Suppressor macrophage (primary cell): Measurements from ENCODE around the gene GREB1L.
"Not testable (repeated sequence)": the region's sequence is repeated elsewhere in the genome, so short reads cannot be mapped to it uniquely, and the experiment has no call there.

Experiments
- DNase-seq, 4 experiments: peaks; one replicate each; pipeline ENCODE4 v3.0.0-alpha.2; 2020 to 2022

GREB1L gene

GRCh38 chr18:21369146-21369545 lies 127.1 kb downstream of the GREB1L start:
- no peak for DNase-seq

- not testable (repeated sequence) for DNase-seq
These were observed 127.6 kb downstream of the GREB1L start for GRCh38 chr18:21369597-21369996.

- no peak for DNase-seq
These were observed 141.0 kb downstream of the GREB1L start for GRCh38 chr18:21383031-21383430.

- no peak for DNase-seq
These were observed 144.7 kb downstream of the GREB1L start for GRCh38 chr18:21386523-21387240.

GRCh38 chr18:21387886-21388285 lies 145.9 kb downstream of the GREB1L start:
- DNase-seq, result no peak

GRCh38 chr18:21389283-21389682 lies 147.3 kb downstream of the GREB1L start:
- no peak for DNase-seq

- DNase-seq, result no peak
These were observed 147.9 kb downstream of the GREB1L start for GRCh38 chr18:21389903-21390302.

GRCh38 chr18:21391074-21391673 lies 149.1 kb downstream of the GREB1L start:
- DNase-seq, result no peak

- DNase-seq, result no peak
These were observed 152.0 kb downstream of the GREB1L start for GRCh38 chr18:21393986-21394385.

- DNase-seq, result no peak
These were observed 156.1 kb downstream of the GREB1L start for GRCh38 chr18:21398121-21398520.

GRCh38 chr18:21402272-21402671 lies 160.2 kb downstream of the GREB1L start:
- no peak for DNase-seq

- no peak for DNase-seq
These were observed 162.4 kb downstream of the GREB1L start for GRCh38 chr18:21404426-21404825.

GRCh38 chr18:21406116-21406515 lies 164.1 kb downstream of the GREB1L start:
- no peak for DNase-seq

GRCh38 chr18:21408681-21409080 lies 166.6 kb downstream of the GREB1L start:
- DNase-seq, result no peak

GRCh38 chr18:21433436-21433835 lies 191.4 kb downstream of the GREB1L start:
- DNase-seq, result no peak

- peak in 1 of 4 experiments; percentile 11 for DNase-seq
These were observed 197.4 kb downstream of the GREB1L start for GRCh38 chr18:21439431-21439846.

GRCh38 chr18:21441670-21442069 lies 199.6 kb downstream of the GREB1L start:
- no peak for DNase-seq

- DNase-seq, result no peak
These were observed 201.9 kb downstream of the GREB1L start for GRCh38 chr18:21443776-21444464.

- peak in 3 of 4 experiments; percentile 30 to 46 (median 41) for DNase-seq
These were observed 202.6 kb downstream of the GREB1L start for GRCh38 chr18:21444465-21445212.

GRCh38 chr18:21448299-21448698 lies 206.3 kb downstream of the GREB1L start:
- peak in 1 of 4 experiments; percentile 6 for DNase-seq

- no peak for DNase-seq
These were observed 207.6 kb downstream of the GREB1L start for GRCh38 chr18:21449367-21450290.

- no peak for DNase-seq
These were observed 208.5 kb downstream of the GREB1L start for GRCh38 chr18:21450503-21450902.
